SK-N-MC (cell line): ENCODE measurements around the gene SCLT1.

Source experiments
- EZH2 ChIP-seq: fragments of 200-600 bp; sonication (generic); IDR thresholded peaks from one replicate; pipeline ENCODE4 v1.6.1; 2017; ENCODE audit warnings: antibody characterized with exemption
- POLR2AphosphoS5 ChIP-seq: IDR thresholded peaks from 2 replicates; pipeline ENCODE4 v1.6.1; 2012; ENCODE audit warnings: mild to moderate bottlenecking, low read depth, low read length, borderline replicate concordance

GRCh38 chr4:128946916-128947315 lies 146.4 kb downstream of the SCLT1 start:
- TF ChIP-seq POLR2AphosphoS5: no peak
- no peak for TF ChIP-seq EZH2
